Activated CD8-positive, alpha-beta T cell treated with anti-CD3 and anti-CD28 coated beads for 36 hours (primary cell): ENCODE results near the gene KIAA0586. TPM values are rescaled to one million over a fixed set of nuclear protein-coding genes. Genes with fewer than 3 reads are reported as not detected.

ENCODE experiments used
- ATAC-seq: fragments of 200-7000 bp; cut with Tn5 transposase; one replicate; pipeline ENCODE4 v1.10.0; 2021; ENCODE audit warnings: mild to moderate bottlenecking, moderate library complexity
- CTCF ChIA-PET: fragments of 350-600 bp; sonication (Branson Sonifier 250); formaldehyde crosslinking; loops from one replicate; lab custom pipeline; 2021; ENCODE audit warnings: antibody characterized with exemption; lab: Charles Lee
- POLR2A ChIA-PET: fragments of 350-600 bp; sonication (Branson Sonifier 250); formaldehyde crosslinking; loops from one replicate; lab custom pipeline; 2021; ENCODE audit warnings: antibody characterized with exemption; lab: Charles Lee
- DNase-seq: peaks from one replicate; pipeline ENCODE4 v3.0.0-alpha.2; 2020
- H3K27ac Mint-ChIP-seq: one replicate; pipeline ENCODE4 v1.8.0; 2021; ENCODE audit warnings: mild to moderate bottlenecking, mixed read lengths
- H3K27me3 Mint-ChIP-seq: one replicate; pipeline ENCODE4 v1.8.0; 2021; ENCODE audit warnings: mixed read lengths
- H3K36me3 Mint-ChIP-seq: one replicate; pipeline ENCODE4 v1.8.0; 2021; ENCODE audit warnings: low read depth, mixed read lengths
- H3K4me1 Mint-ChIP-seq: one replicate; pipeline ENCODE4 v1.8.0; 2021; ENCODE audit warnings: low read depth, mixed read lengths
- H3K4me3 Mint-ChIP-seq: one replicate; pipeline ENCODE4 v1.8.0; 2021; ENCODE audit warnings: mild to moderate bottlenecking, moderate library complexity, mixed read lengths
- H3K9me3 Mint-ChIP-seq: one replicate; pipeline ENCODE4 v1.8.0; 2021; ENCODE audit warnings: mixed read lengths
- CTCF ChIP-seq: fragments of 200-600 bp; IDR thresholded peaks from one replicate; pipeline ENCODE4 v1.8.0; 2022; ENCODE audit warnings: antibody characterized with exemption, mild to moderate bottlenecking
- intact Hi-C: fragments of 100-400 bp; cut with micrococcal nuclease; formaldehyde crosslinking; loops from one replicate; pipeline ENCODE4 v1.10.0; 2022
- total RNA-seq, 2 experiments: library from RNA; stranded (reverse); gene quantifications; one replicate each; pipeline ENCODE4 v1.2.3, GENCODE V29; 2021

Gene KIAA0586
- total RNA-seq, 2 experiments from 2014 or later, result 23.4 TPM

- Mint-ChIP-seq H3K9me3 (no peaks in the 10 kb centered on the region), H3K27ac (no peak overlapping the region), H3K27me3 (no peaks in the 10 kb centered on the region), H3K4me1 (no peaks in the 10 kb centered on the region), H3K36me3 (peaks cover 21% of the 10 kb centered on the region), H3K4me3 (no peak overlapping the region)
- intact Hi-C loops, result no loop called here
- no peak for DNase-seq
- no peak for TF ChIP-seq CTCF
- ATAC-seq, result no peak
- POLR2A ChIA-PET, result interaction anchor here (0.6 to 1.2 kb wide), 2 partner anchors 36 to 936 kb away, joined by 3 to 5 read pairs; partner anchors contain the start of genes KIAA0586 and TIMM9
- CTCF ChIA-PET, result interaction anchor here (0.8 to 1.6 kb wide), 2 partner anchors 18 to 38 kb away, joined by 3 read pairs; no protein-coding TSS in a partner anchor
These were observed 35.6 kb downstream of the KIAA0586 start for GRCh38 chr14:58463147-58463546.

GRCh38 chr14:58464652-58465051, 37.1 kb downstream of the KIAA0586 start:
- DNase-seq (no peak), ATAC-seq (no peak)
- peaks cover 28% of the 10 kb centered on the region for H3K36me3 Mint-ChIP-seq
- H3K27me3 Mint-ChIP-seq, result no peaks in the 10 kb centered on the region
- no peak overlapping the region for H3K27ac Mint-ChIP-seq
- TF ChIP-seq CTCF, result no peak
- intact Hi-C loops, result no loop called here
- H3K4me1 Mint-ChIP-seq, result no peaks in the 10 kb centered on the region
- ChIA-PET POLR2A (interaction anchor here (0.6 kb wide), 1 partner anchor 171 kb away, joined by 4 read pairs; no protein-coding TSS in a partner anchor), CTCF (no interaction called here)
- no peak overlapping the region for H3K4me3 Mint-ChIP-seq
- no peaks in the 10 kb centered on the region for H3K9me3 Mint-ChIP-seq

GRCh38 chr14:58465421-58465820, 37.9 kb downstream of the KIAA0586 start:
- ChIA-PET CTCF (no interaction called here), POLR2A (interaction anchor here (0.6 to 0.7 kb wide), 2 partner anchors 172 to 235 kb away, joined by 3 to 4 read pairs; no protein-coding TSS in a partner anchor)
- Mint-ChIP-seq H3K36me3 (peaks cover 28% of the 10 kb centered on the region), H3K27ac (no peak overlapping the region), H3K4me3 (no peak overlapping the region), H3K9me3 (no peaks in the 10 kb centered on the region), H3K4me1 (no peaks in the 10 kb centered on the region), H3K27me3 (no peaks in the 10 kb centered on the region)
- intact Hi-C loops, result no loop called here
- DNase-seq (no peak), ATAC-seq (no peak)
- TF ChIP-seq CTCF, result no peak

GRCh38 chr14:58466459-58466858, 38.9 kb downstream of the KIAA0586 start:
- POLR2A ChIA-PET, result no interaction called here
- DNase-seq (no peak), ATAC-seq (no peak)
- no peak overlapping the region for H3K4me3 Mint-ChIP-seq
- H3K27me3 Mint-ChIP-seq, result no peaks in the 10 kb centered on the region
- no peaks in the 10 kb centered on the region for H3K4me1 Mint-ChIP-seq
- TF ChIP-seq CTCF, result no peak
- peaks cover 23% of the 10 kb centered on the region for H3K36me3 Mint-ChIP-seq
- H3K9me3 Mint-ChIP-seq, result no peaks in the 10 kb centered on the region
- no peak overlapping the region for H3K27ac Mint-ChIP-seq
- intact Hi-C loops, result no loop called here
- CTCF ChIA-PET, result no interaction called here

GRCh38 chr14:58467575-58467974, 40.1 kb downstream of the KIAA0586 start:
- peaks cover 19% of the 10 kb centered on the region for H3K36me3 Mint-ChIP-seq
- CTCF ChIA-PET, result interaction anchor here (1.0 to 1.5 kb wide), 2 partner anchors 11 to 34 kb away, joined by 3 to 4 read pairs; no protein-coding TSS in a partner anchor

More at GRCh38 chr14:58467575-58467974, 40.1 kb downstream of the KIAA0586 start:
- DNase-seq (no peak), ATAC-seq (no peak)
- intact Hi-C loops, result no loop called here
- Mint-ChIP-seq H3K9me3 (no peaks in the 10 kb centered on the region), H3K27me3 (no peaks in the 10 kb centered on the region), H3K4me3 (no peak overlapping the region), H3K4me1 (no peaks in the 10 kb centered on the region), H3K27ac (no peak overlapping the region)
- POLR2A ChIA-PET, result no interaction called here
- TF ChIP-seq CTCF, result no peak
